ENCODE data around the gene NCAM2. TPM values are rescaled to one million over a fixed set of nuclear protein-coding genes. Genes with fewer than 3 reads are reported as not detected.

Gene NCAM2
- total and polyA plus RNA-seq, 2 donors (not counting 1 experiment from before 2014, with no cell fraction given): 0.13 TPM; not detected in 1

DNA sequence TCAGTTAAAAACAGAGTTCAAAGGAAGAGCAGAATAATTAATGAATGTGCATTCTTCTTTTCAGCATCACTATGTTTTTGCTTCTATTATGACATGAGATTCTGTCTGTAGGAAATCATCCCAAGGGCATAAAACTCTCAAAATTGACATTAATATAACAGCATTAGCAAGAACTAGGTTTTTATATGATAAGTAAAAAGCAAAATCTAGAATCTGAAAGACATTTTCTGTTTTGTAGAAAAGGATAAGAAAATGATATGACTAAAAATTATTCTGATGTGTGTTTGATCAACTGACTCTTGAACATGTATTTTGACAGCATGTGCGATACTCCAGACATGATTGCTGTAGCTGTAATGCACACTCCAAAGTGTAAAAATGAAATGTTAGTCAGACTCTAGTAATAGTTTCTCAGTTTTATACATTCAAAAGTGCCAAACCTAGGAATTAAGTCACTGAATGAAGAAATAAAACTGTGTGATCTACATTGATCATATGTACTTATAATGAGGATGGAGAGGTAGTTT, 197.3 kb downstream of the NCAM2 start:
- POLR2A ChIA-PET: no interaction called here
- intact Hi-C loops (cut with micrococcal nuclease): no loop called here
- H3K4me3 Mint-ChIP-seq: no peak overlapping the region
- H3K4me2 ChIP-seq (replicated peaks; ENCODE audit: low read depth, low read length, poor library complexity, severe bottlenecking): no peak overlapping the region
- H3K9ac ChIP-seq (ENCODE audit: low read length): no peak overlapping the region
- H4K20me1 ChIP-seq (ENCODE audit: control insufficient read depth, insufficient read depth, low read length, poor library complexity, severe bottlenecking): no peaks in the 10 kb centered on the region
- H3K4me3 ChIP-seq (ENCODE audit: control extremely low read depth in 1 of 5, extremely low read depth in 1 of 5, insufficient read depth in 1 of 5, low read depth in 2 of 5, low read length in 4 of 5): no peak overlapping the region
- CTCF ChIA-PET: interaction anchor here (0.5 kb wide), 1 partner anchor 17 kb away, joined by 3 read pairs; no protein-coding TSS in a partner anchor
- H3K4me1 ChIP-seq (ENCODE audit: control insufficient read depth in 2 of 2, insufficient read depth in 2 of 2, low read length in 2 of 2): no peaks in the 10 kb centered on the region
- no peaks in the 10 kb centered on the region for H3K9me3 Mint-ChIP-seq (ENCODE audit: insufficient read depth)
- H3K27me3 Mint-ChIP-seq: no peaks in the 10 kb centered on the region
- WGBS (ENCODE audit: insufficient coverage): no CpG with 5 or more reads among the region's 1 CpG
- ATAC-seq (ENCODE audit: low read depth) (no peak), DNase-seq (no peak)
- TF ChIP-seq, protein P1, sequence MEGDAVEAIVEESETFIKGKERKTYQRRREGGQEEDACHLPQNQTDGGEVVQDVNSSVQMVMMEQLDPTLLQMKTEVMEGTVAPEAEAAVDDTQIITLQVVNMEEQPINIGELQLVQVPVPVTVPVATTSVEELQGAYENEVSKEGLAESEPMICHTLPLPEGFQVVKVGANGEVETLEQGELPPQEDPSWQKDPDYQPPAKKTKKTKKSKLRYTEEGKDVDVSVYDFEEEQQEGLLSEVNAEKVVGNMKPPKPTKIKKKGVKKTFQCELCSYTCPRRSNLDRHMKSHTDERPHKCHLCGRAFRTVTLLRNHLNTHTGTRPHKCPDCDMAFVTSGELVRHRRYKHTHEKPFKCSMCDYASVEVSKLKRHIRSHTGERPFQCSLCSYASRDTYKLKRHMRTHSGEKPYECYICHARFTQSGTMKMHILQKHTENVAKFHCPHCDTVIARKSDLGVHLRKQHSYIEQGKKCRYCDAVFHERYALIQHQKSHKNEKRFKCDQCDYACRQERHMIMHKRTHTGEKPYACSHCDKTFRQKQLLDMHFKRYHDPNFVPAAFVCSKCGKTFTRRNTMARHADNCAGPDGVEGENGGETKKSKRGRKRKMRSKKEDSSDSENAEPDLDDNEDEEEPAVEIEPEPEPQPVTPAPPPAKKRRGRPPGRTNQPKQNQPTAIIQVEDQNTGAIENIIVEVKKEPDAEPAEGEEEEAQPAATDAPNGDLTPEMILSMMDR (IDR thresholded peaks at IDR 0.05): no peak
- TF ChIP-seq EZH2 (IDR thresholded peaks at IDR 0.05; ENCODE audit: borderline replicate concordance, insufficient read depth, low read depth, low read length, poor library complexity, severe bottlenecking): no peak
- H3K9me3 ChIP-seq (ENCODE audit: control extremely low read depth in 1 of 3, control insufficient read depth in 2 of 3, insufficient read depth in 1 of 3, low read length in 2 of 3): no peaks in the 10 kb centered on the region
- H2AFZ ChIP-seq (ENCODE audit: insufficient read depth, low read depth, low read length, poor library complexity, severe bottlenecking): no peak overlapping the region
- no peak overlapping the region for H3K27ac ChIP-seq (ENCODE audit: low read length in 2 of 2)
- H3K36me3 ChIP-seq (replicated peaks in 1 of 2; ENCODE audit: control extremely low read depth in 1 of 2, control insufficient read depth in 1 of 2, extremely low read depth in 1 of 2, insufficient read depth in 2 of 2, low read length in 1 of 2): no peaks in the 10 kb centered on the region
- no peaks in the 10 kb centered on the region for H3K27me3 ChIP-seq (replicated peaks in 1 of 4; ENCODE audit: control extremely low read depth in 1 of 4, control insufficient read depth in 3 of 4, insufficient read depth in 4 of 4, low read length in 3 of 4)
- H3K79me2 ChIP-seq (ENCODE audit: control insufficient read depth, insufficient read depth, low read length): no peaks in the 10 kb centered on the region
- no peaks in the 10 kb centered on the region for H3K4me1 Mint-ChIP-seq
- H3K27ac Mint-ChIP-seq: no peak overlapping the region

DNA sequence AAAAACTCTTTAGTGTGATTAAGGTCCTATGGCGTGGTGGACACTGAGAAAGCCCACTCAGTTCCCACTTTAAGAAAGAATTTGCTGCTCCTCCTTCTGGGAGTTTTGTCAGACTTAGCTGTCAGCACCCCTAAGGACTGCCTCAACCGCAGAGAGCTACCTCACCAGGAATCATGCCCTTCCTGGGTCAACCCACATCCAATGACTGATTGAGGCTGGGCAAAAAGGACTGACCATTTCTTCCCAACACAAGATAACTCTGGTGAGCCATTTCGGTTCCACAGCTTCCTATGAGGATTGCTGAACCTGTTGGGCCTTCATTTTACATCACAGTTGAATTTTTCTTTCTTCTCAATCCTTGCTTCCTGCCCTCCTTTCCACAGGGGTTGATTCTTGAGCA, 197.9 kb downstream of the NCAM2 start:
- TF ChIP-seq EZH2 (IDR thresholded peaks at IDR 0.05; ENCODE audit: borderline replicate concordance, insufficient read depth, low read depth, low read length, poor library complexity, severe bottlenecking): no peak
- TF ChIP-seq, protein P1 (IDR thresholded peaks at IDR 0.05): no peak
- no peak for ATAC-seq (ENCODE audit: low read depth)
- H3K36me3 ChIP-seq (replicated peaks in 1 of 2; ENCODE audit: control extremely low read depth in 1 of 2, control insufficient read depth in 1 of 2, extremely low read depth in 1 of 2, insufficient read depth in 2 of 2, low read length in 1 of 2): no peaks in the 10 kb centered on the region
- no peaks in the 10 kb centered on the region for H4K20me1 ChIP-seq (ENCODE audit: control insufficient read depth, insufficient read depth, low read length, poor library complexity, severe bottlenecking)
- H3K4me2 ChIP-seq (replicated peaks; ENCODE audit: low read depth, low read length, poor library complexity, severe bottlenecking): no peak overlapping the region
- Mint-ChIP-seq H3K4me3 (no peak overlapping the region), H3K9me3 (ENCODE audit: insufficient read depth) (no peaks in the 10 kb centered on the region), H3K4me1 (peaks cover under 1% of the 10 kb centered on the region), H3K27me3 (no peaks in the 10 kb centered on the region), H3K27ac (no peak overlapping the region)
- H3K27ac ChIP-seq (ENCODE audit: low read length in 2 of 2): no peak overlapping the region
- ChIA-PET POLR2A (no interaction called here), CTCF (no interaction called here)
- H3K4me3 ChIP-seq (ENCODE audit: control extremely low read depth in 1 of 5, extremely low read depth in 1 of 5, insufficient read depth in 1 of 5, low read depth in 2 of 5, low read length in 4 of 5): no peak overlapping the region
- H3K79me2 ChIP-seq (ENCODE audit: control insufficient read depth, insufficient read depth, low read length): no peaks in the 10 kb centered on the region
- H3K27me3 ChIP-seq (replicated peaks in 1 of 4; ENCODE audit: control extremely low read depth in 1 of 4, control insufficient read depth in 3 of 4, insufficient read depth in 4 of 4, low read length in 3 of 4): no peaks in the 10 kb centered on the region
- H2AFZ ChIP-seq (ENCODE audit: insufficient read depth, low read depth, low read length, poor library complexity, severe bottlenecking): no peak overlapping the region
- intact Hi-C loops (cut with micrococcal nuclease): no loop called here
- WGBS (ENCODE audit: insufficient coverage): 86% methylated on average over 3 of the region's 3 CpGs
- peaks cover 0 to under 1% of the 10 kb centered on the region in 2 donors for H3K4me1 ChIP-seq (ENCODE audit: control insufficient read depth in 2 of 2, insufficient read depth in 2 of 2, low read length in 2 of 2)
- no peaks in the 10 kb centered on the region for H3K9me3 ChIP-seq (ENCODE audit: control extremely low read depth in 1 of 3, control insufficient read depth in 2 of 3, insufficient read depth in 1 of 3, low read length in 2 of 3)
- H3K9ac ChIP-seq (ENCODE audit: low read length): no peak overlapping the region
- DNase-seq: no peak
